ENCODE measurements around the gene AVP.
"Not testable (repeated sequence)": the region's sequence is repeated elsewhere in the genome, so short reads cannot be mapped to it uniquely, and the experiment has no call there.

Gene AVP

DNA sequence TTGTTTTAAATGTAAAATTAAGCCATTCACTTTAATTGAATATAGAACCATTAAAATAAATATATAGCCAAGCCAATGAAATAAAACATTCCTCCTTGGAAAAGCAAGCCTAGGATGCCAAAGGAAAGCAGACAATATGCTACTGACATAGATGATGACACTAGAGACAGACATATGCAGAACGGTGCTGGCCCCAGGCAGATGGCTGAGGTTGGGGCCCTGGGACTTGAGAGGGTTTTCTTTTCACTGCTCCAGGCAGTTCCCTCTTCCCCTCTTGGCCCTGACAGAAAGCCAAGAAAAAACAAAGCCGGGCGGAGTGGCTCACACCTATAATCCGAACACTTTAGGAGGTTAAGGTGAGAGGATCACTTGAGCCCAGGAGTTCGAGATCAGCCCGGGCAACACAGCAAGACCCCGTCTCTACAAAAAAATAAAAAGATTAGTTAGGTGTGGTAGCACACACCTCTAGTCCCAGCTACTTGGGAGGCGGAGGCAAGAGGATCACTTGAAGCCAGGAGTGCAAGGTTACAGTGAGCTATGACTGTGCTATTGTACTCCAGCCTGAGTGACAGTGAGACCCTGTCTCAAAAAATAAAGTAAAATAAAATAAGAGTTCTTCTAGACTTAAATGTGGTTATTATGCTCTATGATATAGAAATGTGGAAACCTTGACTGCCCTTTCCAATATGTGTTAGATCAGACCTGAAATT is 43.9 kb upstream of the AVP start:
- ATAC-seq, result no peak
- TF ChIP-seq ZC3H10 (CRISPR knock-in tag; IDR thresholded peaks at IDR 0.05) (no peak), GLIS3 (CRISPR knock-in tag; IDR thresholded peaks at IDR 0.05) (no peak), ESRRG (CRISPR knock-in tag; IDR thresholded peaks at IDR 0.05) (no peak), ZNF565 (CRISPR knock-in tag; conservative IDR thresholded peaks at IDR 0.05; ENCODE audit: low read depth) (no peak), ZNF8 (CRISPR knock-in tag; IDR thresholded peaks at IDR 0.05) (no peak), TOX (CRISPR knock-in tag; IDR thresholded peaks at IDR 0.05; ENCODE audit: borderline replicate concordance) (no peak), CSDC2 (CRISPR knock-in tag; IDR thresholded peaks at IDR 0.05) (no peak), ARNTL (CRISPR knock-in tag; IDR thresholded peaks at IDR 0.05; ENCODE audit: borderline replicate concordance, low read depth) (no peak), ISL1 (CRISPR knock-in tag; IDR thresholded peaks at IDR 0.05) (no peak), ZNF70 (CRISPR knock-in tag; IDR thresholded peaks at IDR 0.05) (no peak), ZFP30 (CRISPR knock-in tag; IDR thresholded peaks at IDR 0.05) (no peak), SNAI2 (CRISPR knock-in tag; IDR thresholded peaks at IDR 0.05) (no peak), OSR1 (CRISPR knock-in tag; IDR thresholded peaks at IDR 0.05) (no peak), BACH2 (CRISPR knock-in tag; IDR thresholded peaks at IDR 0.05; ENCODE audit: borderline replicate concordance) (no peak), RARB (CRISPR knock-in tag; IDR thresholded peaks at IDR 0.05) (no peak), TCF4 (CRISPR knock-in tag; IDR thresholded peaks at IDR 0.05; ENCODE audit: borderline replicate concordance) (no peak)
- TF ChIP-seq, protein P1, sequence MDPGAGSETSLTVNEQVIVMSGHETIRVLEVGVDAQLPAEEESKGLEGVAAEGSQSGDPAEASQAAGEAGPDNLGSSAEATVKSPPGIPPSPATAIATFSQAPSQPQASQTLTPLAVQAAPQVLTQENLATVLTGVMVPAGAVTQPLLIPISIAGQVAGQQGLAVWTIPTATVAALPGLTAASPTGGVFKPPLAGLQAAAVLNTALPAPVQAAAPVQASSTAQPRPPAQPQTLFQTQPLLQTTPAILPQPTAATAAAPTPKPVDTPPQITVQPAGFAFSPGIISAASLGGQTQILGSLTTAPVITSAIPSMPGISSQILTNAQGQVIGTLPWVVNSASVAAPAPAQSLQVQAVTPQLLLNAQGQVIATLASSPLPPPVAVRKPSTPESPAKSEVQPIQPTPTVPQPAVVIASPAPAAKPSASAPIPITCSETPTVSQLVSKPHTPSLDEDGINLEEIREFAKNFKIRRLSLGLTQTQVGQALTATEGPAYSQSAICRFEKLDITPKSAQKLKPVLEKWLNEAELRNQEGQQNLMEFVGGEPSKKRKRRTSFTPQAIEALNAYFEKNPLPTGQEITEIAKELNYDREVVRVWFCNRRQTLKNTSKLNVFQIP (CRISPR knock-in tag; IDR thresholded peaks at IDR 0.05; ENCODE audit: borderline replicate concordance, low read depth), result no peak
- TF ChIP-seq, protein P2, sequence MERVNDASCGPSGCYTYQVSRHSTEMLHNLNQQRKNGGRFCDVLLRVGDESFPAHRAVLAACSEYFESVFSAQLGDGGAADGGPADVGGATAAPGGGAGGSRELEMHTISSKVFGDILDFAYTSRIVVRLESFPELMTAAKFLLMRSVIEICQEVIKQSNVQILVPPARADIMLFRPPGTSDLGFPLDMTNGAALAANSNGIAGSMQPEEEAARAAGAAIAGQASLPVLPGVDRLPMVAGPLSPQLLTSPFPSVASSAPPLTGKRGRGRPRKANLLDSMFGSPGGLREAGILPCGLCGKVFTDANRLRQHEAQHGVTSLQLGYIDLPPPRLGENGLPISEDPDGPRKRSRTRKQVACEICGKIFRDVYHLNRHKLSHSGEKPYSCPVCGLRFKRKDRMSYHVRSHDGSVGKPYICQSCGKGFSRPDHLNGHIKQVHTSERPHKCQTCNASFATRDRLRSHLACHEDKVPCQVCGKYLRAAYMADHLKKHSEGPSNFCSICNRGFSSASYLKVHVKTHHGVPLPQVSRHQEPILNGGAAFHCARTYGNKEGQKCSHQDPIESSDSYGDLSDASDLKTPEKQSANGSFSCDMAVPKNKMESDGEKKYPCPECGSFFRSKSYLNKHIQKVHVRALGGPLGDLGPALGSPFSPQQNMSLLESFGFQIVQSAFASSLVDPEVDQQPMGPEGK (CRISPR knock-in tag; IDR thresholded peaks at IDR 0.05; ENCODE audit: borderline replicate concordance), result no peak
- TF ChIP-seq, protein P3, sequence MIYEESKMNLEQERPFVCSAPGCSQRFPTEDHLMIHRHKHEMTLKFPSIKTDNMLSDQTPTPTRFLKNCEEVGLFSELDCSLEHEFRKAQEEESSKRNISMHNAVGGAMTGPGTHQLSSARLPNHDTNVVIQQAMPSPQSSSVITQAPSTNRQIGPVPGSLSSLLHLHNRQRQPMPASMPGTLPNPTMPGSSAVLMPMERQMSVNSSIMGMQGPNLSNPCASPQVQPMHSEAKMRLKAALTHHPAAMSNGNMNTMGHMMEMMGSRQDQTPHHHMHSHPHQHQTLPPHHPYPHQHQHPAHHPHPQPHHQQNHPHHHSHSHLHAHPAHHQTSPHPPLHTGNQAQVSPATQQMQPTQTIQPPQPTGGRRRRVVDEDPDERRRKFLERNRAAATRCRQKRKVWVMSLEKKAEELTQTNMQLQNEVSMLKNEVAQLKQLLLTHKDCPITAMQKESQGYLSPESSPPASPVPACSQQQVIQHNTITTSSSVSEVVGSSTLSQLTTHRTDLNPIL (CRISPR knock-in tag; IDR thresholded peaks at IDR 0.05; ENCODE audit: low read depth), result no peak
- TF ChIP-seq, protein P4, sequence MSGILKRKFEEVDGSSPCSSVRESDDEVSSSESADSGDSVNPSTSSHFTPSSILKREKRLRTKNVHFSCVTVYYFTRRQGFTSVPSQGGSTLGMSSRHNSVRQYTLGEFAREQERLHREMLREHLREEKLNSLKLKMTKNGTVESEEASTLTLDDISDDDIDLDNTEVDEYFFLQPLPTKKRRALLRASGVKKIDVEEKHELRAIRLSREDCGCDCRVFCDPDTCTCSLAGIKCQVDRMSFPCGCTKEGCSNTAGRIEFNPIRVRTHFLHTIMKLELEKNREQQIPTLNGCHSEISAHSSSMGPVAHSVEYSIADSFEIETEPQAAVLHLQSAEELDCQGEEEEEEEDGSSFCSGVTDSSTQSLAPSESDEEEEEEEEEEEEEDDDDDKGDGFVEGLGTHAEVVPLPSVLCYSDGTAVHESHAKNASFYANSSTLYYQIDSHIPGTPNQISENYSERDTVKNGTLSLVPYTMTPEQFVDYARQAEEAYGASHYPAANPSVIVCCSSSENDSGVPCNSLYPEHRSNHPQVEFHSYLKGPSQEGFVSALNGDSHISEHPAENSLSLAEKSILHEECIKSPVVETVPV (CRISPR knock-in tag; IDR thresholded peaks at IDR 0.05), result no peak

DNA sequence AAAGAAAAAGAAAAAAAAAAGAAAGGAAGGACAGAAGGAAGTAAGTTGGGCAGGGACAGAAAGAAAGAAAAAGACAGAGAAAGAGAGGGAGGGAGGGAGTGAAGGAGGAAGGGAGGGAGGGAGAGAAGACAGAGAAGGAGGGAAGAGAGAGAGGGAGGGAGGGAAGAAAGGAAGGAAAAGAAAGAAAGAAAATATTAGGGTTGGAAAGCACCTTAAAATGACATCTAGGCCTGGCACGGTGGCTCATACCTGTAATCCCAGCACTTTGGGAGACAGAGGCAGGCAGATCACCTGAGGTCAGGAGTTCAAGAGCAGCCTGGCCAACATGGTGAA is 42.0 kb upstream of the AVP start:
- no peak for TF ChIP-seq ZNF70 (CRISPR knock-in tag; IDR thresholded peaks at IDR 0.05)
- TF ChIP-seq TCF4 (CRISPR knock-in tag; IDR thresholded peaks at IDR 0.05; ENCODE audit: borderline replicate concordance), result no peak
- no peak for ATAC-seq

DNA sequence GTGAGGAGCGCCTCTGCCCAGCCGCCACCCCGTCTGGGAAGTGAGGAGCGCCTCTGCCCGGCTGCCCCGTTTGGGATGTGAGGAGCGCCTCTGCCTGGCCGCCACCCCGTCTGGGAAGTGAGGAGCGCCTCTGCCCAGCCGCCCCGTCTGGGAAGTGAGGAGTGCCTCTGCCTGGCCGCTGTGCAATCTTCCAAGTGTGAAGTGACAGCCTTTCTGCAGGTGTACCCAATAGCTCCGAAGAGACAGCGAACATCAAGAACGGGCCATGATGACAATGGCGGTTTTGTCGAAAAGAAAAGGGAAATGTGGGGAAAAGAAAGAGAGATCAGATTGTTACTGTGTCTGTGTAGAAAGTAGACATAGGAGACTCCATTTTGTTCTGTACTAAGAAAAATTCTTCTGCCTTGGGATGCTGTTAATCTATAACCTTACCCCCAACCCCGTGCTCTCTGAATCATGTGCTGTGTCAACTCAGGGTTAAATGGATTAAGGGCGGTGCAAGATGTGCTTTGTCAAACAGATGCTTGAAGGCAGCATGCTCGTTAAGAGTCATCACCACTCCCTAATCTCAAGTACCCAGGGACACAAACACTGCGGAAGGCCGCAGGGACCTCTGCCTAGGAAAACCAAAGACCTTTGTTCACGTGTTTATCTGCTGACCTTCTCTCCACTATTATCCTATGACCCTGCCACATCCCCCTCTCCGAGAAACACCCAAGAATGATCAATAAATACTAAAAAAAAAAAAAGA is 41.4 kb upstream of the AVP start:
- not testable (repeated sequence) for ATAC-seq

DNA sequence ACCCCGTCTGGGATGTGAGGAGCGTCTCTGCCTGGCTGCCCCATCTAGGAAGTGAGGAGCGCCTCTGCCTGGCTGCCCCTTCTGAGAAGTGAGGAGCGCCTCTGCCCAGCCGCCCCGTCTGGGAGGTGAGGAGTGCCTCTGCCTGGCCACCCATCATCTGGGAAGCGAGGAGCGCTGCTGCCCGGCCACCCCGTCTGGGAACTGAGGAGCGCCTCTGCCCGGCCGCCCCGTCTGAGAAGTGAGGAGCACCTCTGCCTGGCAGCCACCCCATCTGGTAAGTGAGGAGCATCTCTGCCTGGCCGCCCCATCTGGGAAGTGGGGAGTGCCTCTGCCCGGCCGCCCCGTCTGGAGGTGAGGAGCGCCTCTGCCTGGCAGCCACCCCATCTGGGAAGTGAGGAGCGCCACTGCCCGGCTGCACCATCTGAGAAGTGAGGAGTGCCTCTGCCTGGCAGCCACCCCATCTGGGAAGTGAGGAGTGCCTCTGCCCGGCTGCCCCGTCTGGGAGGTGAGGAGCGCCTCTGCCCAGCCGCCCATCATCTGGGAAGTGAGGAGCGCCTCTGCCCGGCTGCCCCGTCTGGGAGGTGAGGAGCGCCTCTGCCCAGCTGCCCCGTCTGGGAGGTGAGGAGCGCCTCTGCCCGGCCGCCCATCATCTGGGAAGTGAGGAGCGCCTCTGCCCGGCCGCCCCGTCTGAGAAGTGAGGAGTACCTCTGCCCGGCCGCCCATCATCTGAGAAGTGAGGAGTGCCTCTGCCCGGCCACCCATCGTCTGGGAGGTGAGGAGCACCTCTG is 40.4 kb upstream of the AVP start:
- ATAC-seq, result not testable (repeated sequence)

DNA sequence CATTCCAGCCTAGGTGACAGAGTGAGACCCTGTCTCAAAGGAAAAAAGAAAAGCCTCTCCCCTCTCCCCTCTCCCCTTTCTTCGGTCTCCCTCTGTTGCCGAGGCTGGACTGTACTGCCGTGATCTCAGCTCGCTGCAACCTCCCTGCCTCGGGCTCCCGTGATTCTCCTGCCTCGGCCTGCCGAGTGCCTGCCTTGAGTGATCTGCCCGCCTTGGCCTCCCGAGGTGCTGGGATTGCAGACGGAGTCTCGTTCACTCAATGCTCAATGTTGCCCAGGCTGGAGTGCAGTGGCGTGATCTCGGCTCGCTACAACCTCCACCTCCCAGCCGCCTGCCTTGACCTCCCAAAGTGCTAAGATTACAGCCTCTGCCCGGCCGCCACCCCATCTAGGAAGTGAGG is 39.6 kb upstream of the AVP start:
- ATAC-seq, result not testable (repeated sequence)
